ENCODE data around the gene WDFY4.

Gene WDFY4

GRCh38 chr10:48696535-48696873 lies 11.8 kb downstream of the WDFY4 start:
- Histone ChIP-seq H3K27me3 (ENCODE audit: control insufficient read depth, insufficient read depth, low read length) (no peaks in the 10 kb centered on the region), H2AFZ (no peak overlapping the region), H3K27ac (no peak overlapping the region), H3K4me1 (no peaks in the 10 kb centered on the region), H3K9ac (no peak overlapping the region), H3K36me3 (ENCODE audit: control insufficient read depth, insufficient read depth, low read length) (no peaks in the 10 kb centered on the region), H3K4me2 (ENCODE audit: low read length) (no peak overlapping the region), H3K79me2 (no peaks in the 10 kb centered on the region), H3K9me3 (ENCODE audit: control insufficient read depth, low read length) (no peaks in the 10 kb centered on the region), H3K4me3 (ENCODE audit: low read depth, low read length) (no peak overlapping the region)
- TF ChIP-seq CTCF (IDR thresholded peaks at IDR 0.05) = no peak

GRCh38 chr10:48697091-48697490 lies 12.4 kb downstream of the WDFY4 start:
- H3K36me3 ChIP-seq (ENCODE audit: control insufficient read depth, insufficient read depth, low read length) = no peaks in the 10 kb centered on the region
- H3K9me3 ChIP-seq (ENCODE audit: control insufficient read depth, low read length) = no peaks in the 10 kb centered on the region
- no peak overlapping the region for H2AFZ ChIP-seq
- H3K4me2 ChIP-seq (ENCODE audit: low read length) = no peak overlapping the region
- no peak for TF ChIP-seq CTCF (IDR thresholded peaks at IDR 0.05)
- H3K27me3 ChIP-seq (ENCODE audit: control insufficient read depth, insufficient read depth, low read length) = no peaks in the 10 kb centered on the region
- no peak overlapping the region for H3K4me3 ChIP-seq (ENCODE audit: low read depth, low read length)
- no peak overlapping the region for H3K27ac ChIP-seq
- no peaks in the 10 kb centered on the region for H3K79me2 ChIP-seq
- no peaks in the 10 kb centered on the region for H3K4me1 ChIP-seq
- no peak overlapping the region for H3K9ac ChIP-seq

GRCh38 chr10:48697821-48698764 lies 13.4 kb downstream of the WDFY4 start:
- no peak for TF ChIP-seq CTCF (IDR thresholded peaks at IDR 0.05)
- Histone ChIP-seq H3K9ac (no peak overlapping the region), H3K4me1 (no peaks in the 10 kb centered on the region), H3K79me2 (no peaks in the 10 kb centered on the region), H3K4me3 (ENCODE audit: low read depth, low read length) (no peak overlapping the region), H3K4me2 (ENCODE audit: low read length) (no peak overlapping the region), H3K9me3 (ENCODE audit: control insufficient read depth, low read length) (no peaks in the 10 kb centered on the region), H3K27me3 (ENCODE audit: control insufficient read depth, insufficient read depth, low read length) (no peaks in the 10 kb centered on the region), H2AFZ (no peak overlapping the region), H3K27ac (no peak overlapping the region), H3K36me3 (ENCODE audit: control insufficient read depth, insufficient read depth, low read length) (no peaks in the 10 kb centered on the region)

GRCh38 chr10:48699011-48699627 lies 14.4 kb downstream of the WDFY4 start:
- no peak for TF ChIP-seq CTCF (IDR thresholded peaks at IDR 0.05)
- H3K4me1 ChIP-seq = no peaks in the 10 kb centered on the region
- H3K27ac ChIP-seq = no peak overlapping the region

More at GRCh38 chr10:48699011-48699627, 14.4 kb downstream of the WDFY4 start:
- H3K27me3 ChIP-seq (ENCODE audit: control insufficient read depth, insufficient read depth, low read length) = no peaks in the 10 kb centered on the region
- H3K9me3 ChIP-seq (ENCODE audit: control insufficient read depth, low read length) = no peaks in the 10 kb centered on the region
- no peak overlapping the region for H3K4me2 ChIP-seq (ENCODE audit: low read length)
- no peak overlapping the region for H3K4me3 ChIP-seq (ENCODE audit: low read depth, low read length)
- H3K9ac ChIP-seq = no peak overlapping the region
- H3K36me3 ChIP-seq (ENCODE audit: control insufficient read depth, insufficient read depth, low read length) = no peaks in the 10 kb centered on the region
- H2AFZ ChIP-seq = no peak overlapping the region
- no peaks in the 10 kb centered on the region for H3K79me2 ChIP-seq
